Measurements from ENCODE around the gene ACTR6.
"Not testable (repeated sequence)": the region's sequence is repeated elsewhere in the genome, so short reads cannot be mapped to it uniquely, and the experiment has no call there.

Gene ACTR6

GRCh38 chr12:100229036-100229635 lies 28.5 kb downstream of the ACTR6 start:
- Histone ChIP-seq H3K27me3 (ENCODE audit: control insufficient read depth, insufficient read depth, low read length) (no peaks in the 10 kb centered on the region), H3K9ac (no peak overlapping the region), H3K9me3 (ENCODE audit: control insufficient read depth, low read length) (no peaks in the 10 kb centered on the region), H3K27ac (no peak overlapping the region), H2AFZ (no peak overlapping the region), H3K4me3 (ENCODE audit: low read depth, low read length) (no peak overlapping the region), H3K4me2 (ENCODE audit: low read length) (no peak overlapping the region), H3K36me3 (ENCODE audit: control insufficient read depth, insufficient read depth, low read length) (no peaks in the 10 kb centered on the region), H3K79me2 (no peaks in the 10 kb centered on the region), H3K4me1 (no peaks in the 10 kb centered on the region)
- no peak for TF ChIP-seq CTCF (IDR thresholded peaks at IDR 0.05)

GRCh38 chr12:100229876-100230275 lies 29.3 kb downstream of the ACTR6 start:
- H3K9ac ChIP-seq: no peak overlapping the region
- H3K79me2 ChIP-seq: no peaks in the 10 kb centered on the region
- no peak overlapping the region for H3K4me3 ChIP-seq (ENCODE audit: low read depth, low read length)
- H3K9me3 ChIP-seq (ENCODE audit: control insufficient read depth, low read length): no peaks in the 10 kb centered on the region
- H3K4me1 ChIP-seq: no peaks in the 10 kb centered on the region
- no peaks in the 10 kb centered on the region for H3K36me3 ChIP-seq (ENCODE audit: control insufficient read depth, insufficient read depth, low read length)
- H3K27me3 ChIP-seq (ENCODE audit: control insufficient read depth, insufficient read depth, low read length): no peaks in the 10 kb centered on the region
- no peak overlapping the region for H3K27ac ChIP-seq
- no peak overlapping the region for H3K4me2 ChIP-seq (ENCODE audit: low read length)
- no peak overlapping the region for H2AFZ ChIP-seq
- TF ChIP-seq CTCF (IDR thresholded peaks at IDR 0.05): no peak

GRCh38 chr12:100231873-100232272 lies 31.3 kb downstream of the ACTR6 start:
- not testable (repeated sequence) for H3K4me2 ChIP-seq (ENCODE audit: low read length); H3K79me2 ChIP-seq; H3K4me3 ChIP-seq (ENCODE audit: low read depth, low read length); H3K27ac ChIP-seq; H2AFZ ChIP-seq; H3K4me1 ChIP-seq; H3K36me3 ChIP-seq (ENCODE audit: control insufficient read depth, insufficient read depth, low read length); H3K27me3 ChIP-seq (ENCODE audit: control insufficient read depth, insufficient read depth, low read length); H3K9ac ChIP-seq; H3K9me3 ChIP-seq (ENCODE audit: control insufficient read depth, low read length)

- Histone ChIP-seq H3K27me3 (ENCODE audit: control insufficient read depth, insufficient read depth, low read length) (no peaks in the 10 kb centered on the region), H3K9ac (no peak overlapping the region), H3K4me3 (ENCODE audit: low read depth, low read length) (no peak overlapping the region), H3K36me3 (ENCODE audit: control insufficient read depth, insufficient read depth, low read length) (no peaks in the 10 kb centered on the region), H3K9me3 (ENCODE audit: control insufficient read depth, low read length) (no peaks in the 10 kb centered on the region), H3K4me2 (ENCODE audit: low read length) (no peak overlapping the region), H3K4me1 (no peaks in the 10 kb centered on the region), H3K79me2 (no peaks in the 10 kb centered on the region), H2AFZ (no peak overlapping the region), H3K27ac (no peak overlapping the region)
- no peak for TF ChIP-seq CTCF (IDR thresholded peaks at IDR 0.05)
Measured at GRCh38 chr12:100234166-100234565, 33.6 kb downstream of the ACTR6 start.

GRCh38 chr12:100234591-100235304 lies 34.1 kb downstream of the ACTR6 start:
- no peak overlapping the region for H3K9ac ChIP-seq
- no peak overlapping the region for H3K27ac ChIP-seq
- no peak overlapping the region for H3K4me3 ChIP-seq (ENCODE audit: low read depth, low read length)
- no peaks in the 10 kb centered on the region for H3K4me1 ChIP-seq
- H3K4me2 ChIP-seq (ENCODE audit: low read length): no peak overlapping the region
- no peaks in the 10 kb centered on the region for H3K27me3 ChIP-seq (ENCODE audit: control insufficient read depth, insufficient read depth, low read length)
- H3K79me2 ChIP-seq: no peaks in the 10 kb centered on the region
- no peaks in the 10 kb centered on the region for H3K9me3 ChIP-seq (ENCODE audit: control insufficient read depth, low read length)
- peak; percentile 70 for TF ChIP-seq CTCF (IDR thresholded peaks at IDR 0.05)
- H2AFZ ChIP-seq: no peak overlapping the region
- H3K36me3 ChIP-seq (ENCODE audit: control insufficient read depth, insufficient read depth, low read length): no peaks in the 10 kb centered on the region
